Caco-2 (cell line): Measurements from ENCODE around the gene CHST4. TPM values are rescaled to one million over a fixed set of nuclear protein-coding genes. Genes with fewer than 3 reads are reported as not detected.

Experiments
- BruUV-seq: library from RNA; stranded (reverse); fragments of 400-500 nt; replicated peaks from 2 replicates; lab custom pipeline; 2021; lab: Mats Ljungman, UMichigan
- CTCF ChIA-PET: fragments of 300-600 bp; sonication (Branson Sonifier 250); formaldehyde crosslinking; loops from one replicate; lab custom pipeline; 2022; ENCODE audit warnings: antibody characterized with exemption; lab: Charles Lee
- POLR2A ChIA-PET: fragments of 300-600 bp; sonication (Branson Sonifier 250); formaldehyde crosslinking; loops from one replicate; lab custom pipeline; 2022; ENCODE audit warnings: antibody characterized with exemption; lab: Charles Lee
- DNase-seq, 2 experiments: peaks; one replicate each; pipeline versions ENCODE4 v3.0.0 to v3.0.0-alpha.2; 2020 to 2022
- H3K27me3 ChIP-seq: replicated peaks from 2 replicates; pipeline ENCODE4 v1.6.0; 2011; ENCODE audit warnings: low read length; ENCODE audit not compliant: control insufficient read depth, insufficient read depth
- H3K36me3 ChIP-seq: 2 replicates; pipeline ENCODE4 v1.5.1; 2011; ENCODE audit warnings: low read length; ENCODE audit not compliant: control insufficient read depth, insufficient read depth
- H3K4me1 ChIP-seq: fragments of 250-450 bp; sonication (Bioruptor Pico); 2 replicates; pipeline ENCODE4 v1.5.1; 2020; ENCODE audit warnings: mild to moderate bottlenecking
- H3K4me3 ChIP-seq: 2 replicates; pipeline ENCODE4 v1.5.1; 2011; ENCODE audit warnings: low read depth, mild to moderate bottlenecking, control low read depth, low read length
- H3K9me3 ChIP-seq: fragments of 250-450 bp; sonication (Bioruptor Pico); 2 replicates; pipeline ENCODE4 v1.5.1; 2020; ENCODE audit warnings: mild to moderate bottlenecking, moderate library complexity
- H3K27ac Mint-ChIP-seq: one replicate; pipeline ENCODE4 v1.8.0; 2022; ENCODE audit warnings: mixed read lengths; ENCODE audit not compliant: unreplicated experiment
- H3K27me3 Mint-ChIP-seq: one replicate; pipeline ENCODE4 v1.8.0; 2022; ENCODE audit warnings: mixed read lengths; ENCODE audit not compliant: insufficient read depth, unreplicated experiment
- H3K36me3 Mint-ChIP-seq: one replicate; pipeline ENCODE4 v1.8.0; 2022; ENCODE audit warnings: mild to moderate bottlenecking, mixed read lengths; ENCODE audit not compliant: insufficient read depth, unreplicated experiment
- H3K4me1 Mint-ChIP-seq: one replicate; pipeline ENCODE4 v1.8.0; 2022; ENCODE audit warnings: low read depth, mixed read lengths; ENCODE audit not compliant: unreplicated experiment
- H3K4me3 Mint-ChIP-seq: one replicate; pipeline ENCODE4 v1.8.0; 2022; ENCODE audit warnings: mild to moderate bottlenecking, moderate library complexity, mixed read lengths; ENCODE audit not compliant: unreplicated experiment
- H3K9me3 Mint-ChIP-seq: one replicate; pipeline ENCODE4 v1.8.0; 2022; ENCODE audit warnings: mixed read lengths; ENCODE audit not compliant: unreplicated experiment
- CTCF ChIP-seq, 2 experiments: fragments of 200-600 bp in 1 of 2; IDR thresholded peaks; 1 replicate in 1 of 2; 2 replicates in 1 of 2; pipeline versions ENCODE4 v1.5.1 to v1.8.0; 2011 to 2022; ENCODE audit warnings: antibody characterized with exemption in 1 of 2, control low read depth in 1 of 2, inconsistent platforms in 1 of 2, low read depth in 1 of 2, low read length in 1 of 2, mild to moderate bottlenecking in 1 of 2, moderate library complexity in 1 of 2; ENCODE audit not compliant: insufficient read depth in 1 of 2, severe bottlenecking in 1 of 2, unreplicated experiment in 1 of 2
- intact Hi-C: fragments of 100-400 bp; cut with micrococcal nuclease; formaldehyde crosslinking; loops from one replicate; pipeline ENCODE4 v1.10.0; 2022; ENCODE audit not compliant: unreplicated experiment
- total RNA-seq: library from RNA; stranded (reverse); gene quantifications from 2 replicates; pipeline ENCODE4 v1.2.3, GENCODE V29; 2022

CHST4 gene
- total RNA-seq, 1 experiment from 2014 or later = not detected

GRCh38 chr16:71489122-71489521 lies 37.1 kb upstream of the CHST4 start, which contains the start of gene ZNF19:
ZNF19 (minus strand) TSS chr16:71489324; CDS start chr16:71482114, 7,210 bp downstream.
- Histone ChIP-seq H3K9me3 (no peaks in the 10 kb centered on the region), H3K4me1 (no peaks in the 10 kb centered on the region), H3K36me3 (no peaks in the 10 kb centered on the region), H3K4me3 (no peak within 1 kb of the TSS), H3K27me3 (no peaks in the 10 kb centered on the region)
- no peaks in the 10 kb centered on the region for H3K4me1 Mint-ChIP-seq
- no TSS peak for BruUV-seq
- H3K9me3 Mint-ChIP-seq = no peaks in the 10 kb centered on the region
- CTCF ChIA-PET = no interaction called here
- DNase-seq = no peak
- peaks cover 4% of the 10 kb centered on the region for H3K27me3 Mint-ChIP-seq
- intact Hi-C loops = no loop called here
- H3K27ac Mint-ChIP-seq = no peak within 1 kb of the TSS
- no peak within 1 kb of the TSS for H3K4me3 Mint-ChIP-seq
- TF ChIP-seq CTCF (IDR thresholded peaks at IDR 0.05; ENCODE audit: insufficient read depth in 1 of 2, low read depth in 1 of 2, low read length in 1 of 2, severe bottlenecking in 1 of 2, unreplicated experiment in 1 of 2) = no peak
- POLR2A ChIA-PET = no interaction called here
- H3K36me3 Mint-ChIP-seq = no peaks in the 10 kb centered on the region

GRCh38 chr16:71490361-71490760 lies 35.9 kb upstream of the CHST4 start:
- H3K27me3 Mint-ChIP-seq = peaks cover 4% of the 10 kb centered on the region
- no TSS peak for BruUV-seq
- Histone ChIP-seq H3K4me1 (no peaks in the 10 kb centered on the region), H3K9me3 (no peaks in the 10 kb centered on the region), H3K27me3 (no peaks in the 10 kb centered on the region), H3K4me3 (no peak overlapping the region), H3K36me3 (no peaks in the 10 kb centered on the region)
- no peaks in the 10 kb centered on the region for H3K9me3 Mint-ChIP-seq
- no peak for DNase-seq
- TF ChIP-seq CTCF (IDR thresholded peaks at IDR 0.05; ENCODE audit: insufficient read depth in 1 of 2, low read depth in 1 of 2, low read length in 1 of 2, severe bottlenecking in 1 of 2, unreplicated experiment in 1 of 2) = no peak
- intact Hi-C loops = no loop called here
- no peak overlapping the region for H3K27ac Mint-ChIP-seq
- no peak overlapping the region for H3K4me3 Mint-ChIP-seq
- H3K4me1 Mint-ChIP-seq = no peaks in the 10 kb centered on the region
- ChIA-PET POLR2A (no interaction called here), CTCF (no interaction called here)
- no peaks in the 10 kb centered on the region for H3K36me3 Mint-ChIP-seq

GRCh38 chr16:71491054-71491453 lies 35.2 kb upstream of the CHST4 start:
- H3K4me1 ChIP-seq = no peaks in the 10 kb centered on the region
- no peaks in the 10 kb centered on the region for H3K27me3 ChIP-seq
- intact Hi-C loops = no loop called here
- Mint-ChIP-seq H3K4me3 (no peak overlapping the region), H3K4me1 (no peaks in the 10 kb centered on the region), H3K36me3 (no peaks in the 10 kb centered on the region), H3K27ac (no peak overlapping the region), H3K9me3 (no peaks in the 10 kb centered on the region), H3K27me3 (peaks cover 4% of the 10 kb centered on the region)
- CTCF ChIA-PET = no interaction called here
- DNase-seq = no peak
- POLR2A ChIA-PET = no interaction called here
- TF ChIP-seq CTCF (IDR thresholded peaks at IDR 0.05; ENCODE audit: insufficient read depth in 1 of 2, low read depth in 1 of 2, low read length in 1 of 2, severe bottlenecking in 1 of 2, unreplicated experiment in 1 of 2) = no peak
- H3K36me3 ChIP-seq = no peaks in the 10 kb centered on the region
- no TSS peak for BruUV-seq
- H3K9me3 ChIP-seq = no peaks in the 10 kb centered on the region
- H3K4me3 ChIP-seq = no peak overlapping the region
